GM19035 (cell line): ENCODE measurements around the gene ATL2.
"Not testable (repeated sequence)": the region's sequence is repeated elsewhere in the genome, so short reads cannot be mapped to it uniquely, and the experiment has no call there.

Source experiments
- ATAC-seq: cut with Tn5 transposase; IDR thresholded peaks from one replicate; pipeline ENCODE4 v1.9.1; 2021; ENCODE audit not compliant: unreplicated experiment

The ATL2 gene

GRCh38 chr2:38377050-38377828 is at the start of gene ATL2:
TSS of gene ATL2 (minus strand) at chr2:38377273. CDS start at chr2:38377260, 13 bp downstream.
- ATAC-seq, result peak; percentile 90

GRCh38 chr2:38423763-38424162 is 46.7 kb upstream of the ATL2 start:
- no peak for ATAC-seq

GRCh38 chr2:38421274-38422056 is 44.4 kb upstream of the ATL2 start:
- ATAC-seq, result no peak

- ATAC-seq, result no peak
These were observed 42.4 kb upstream of the ATL2 start for GRCh38 chr2:38419499-38419898.

GRCh38 chr2:38418735-38419134 is 41.7 kb upstream of the ATL2 start:
- ATAC-seq, result no peak

GRCh38 chr2:38417745-38418689 is 40.9 kb upstream of the ATL2 start:
- ATAC-seq, result no peak

- no peak for ATAC-seq
These were observed 39.4 kb upstream of the ATL2 start for GRCh38 chr2:38416296-38417036.

GRCh38 chr2:38415728-38416291 is 38.7 kb upstream of the ATL2 start:
- no peak for ATAC-seq

- no peak for ATAC-seq
These were observed 38.0 kb upstream of the ATL2 start for GRCh38 chr2:38415023-38415422.

GRCh38 chr2:38412235-38412871 is 35.3 kb upstream of the ATL2 start:
- not testable (repeated sequence) for ATAC-seq

GRCh38 chr2:38409156-38410102 is 32.4 kb upstream of the ATL2 start:
- peak; percentile 75 for ATAC-seq

GRCh38 chr2:38407111-38407682 is 30.1 kb upstream of the ATL2 start:
- no peak for ATAC-seq

- ATAC-seq, result no peak
These were observed 29.6 kb upstream of the ATL2 start for GRCh38 chr2:38406597-38407110.

GRCh38 chr2:38405917-38406596 is 29.0 kb upstream of the ATL2 start:
- ATAC-seq, result no peak

GRCh38 chr2:38400513-38400912 is 23.4 kb upstream of the ATL2 start:
- no peak for ATAC-seq

- ATAC-seq, result no peak
These were observed 21.7 kb upstream of the ATL2 start for GRCh38 chr2:38398739-38399138.

GRCh38 chr2:38394903-38395341 is 17.8 kb upstream of the ATL2 start:
- no peak for ATAC-seq
